HCT116 (cell line): Measurements from ENCODE around the gene MMP13. TPM values are rescaled to one million over a fixed set of nuclear protein-coding genes. Genes with fewer than 3 reads are reported as not detected.
"Not testable (repeated sequence)": the region's sequence is repeated elsewhere in the genome, so short reads cannot be mapped to it uniquely, and the experiment has no call there.

Source experiments
- ATAC-seq: fragments of 200-7000 bp; cut with Tn5 transposase; 2 replicates; pipeline ENCODE4 v1.9.1; 2020; ENCODE audit warnings: mild to moderate bottlenecking, moderate library complexity
- BruUV-seq: library from RNA; stranded (reverse); fragments of 400-500 nt; replicated peaks from 2 replicates; lab custom pipeline; 2021; lab: Mats Ljungman, UMichigan
- CTCF ChIA-PET: fragments of 300-600 bp; sonication (Branson Sonifier 250); formaldehyde crosslinking; loops from one replicate; lab custom pipeline; 2021; ENCODE audit warnings: antibody characterized with exemption; lab: Charles Lee
- POLR2A ChIA-PET: fragments of 300-600, 350-600 bp; sonication (Branson Sonifier 250); formaldehyde crosslinking; loops from one replicate; lab custom pipeline; 2021; ENCODE audit warnings: antibody characterized with exemption; lab: Charles Lee
- RAD21 ChIA-PET, 2 experiments: fragments of 300-600 bp; sonication (Branson Sonifier 250); formaldehyde crosslinking; loops; one replicate each; lab custom pipeline; 2023; ENCODE audit warnings: low total read pairs in 2 of 2; ENCODE audit not compliant: uncharacterized antibody in 2 of 2, unreplicated experiment in 2 of 2, low non-redundant PET in 1 of 2; lab: Charles Lee
- DNase-seq: peaks from one replicate; pipeline ENCODE4 v3.0.0-alpha.2; 2010; ENCODE audit warnings: low read depth, low spot score
- H2AFZ ChIP-seq: fragments of 200-600 bp; shearing (Covaris generic), sonication (generic); 2 replicates; pipeline ENCODE4 v1.6.1; 2017; ENCODE audit warnings: low read depth, mixed run types, mixed read lengths, antibody characterized with exemption, low read length; ENCODE audit not compliant: poor library complexity, severe bottlenecking
- H3K27ac ChIP-seq: 2 replicates; pipeline ENCODE4 v1.5.1; 2012; ENCODE audit warnings: low read depth, low read length
- H3K27me3 ChIP-seq: fragments of 200-600 bp; sonication (generic); 2 replicates; pipeline ENCODE4 v1.6.1; 2016; ENCODE audit warnings: mixed run types, low read length, mixed read lengths; ENCODE audit not compliant: insufficient read depth
- H3K36me3 ChIP-seq, 2 experiments: fragments of 200-500 bp in 1 of 2; fragments of 200-600 bp in 1 of 2; sonication (Bioruptor generic) in 1 of 2; sonication (generic) in 1 of 2; 2 replicates each; pipeline versions ENCODE4 v1.5.1 to v1.6.1; 2014 to 2016; ENCODE audit warnings: low read length in 2 of 2, inconsistent platforms in 1 of 2, mixed read lengths in 1 of 2, mixed run types in 1 of 2; ENCODE audit not compliant: insufficient read depth in 2 of 2, control insufficient read depth in 1 of 2
- H3K4me1 ChIP-seq, 2 experiments: fragments of 200-600 bp in 1 of 2; sonication (generic) in 1 of 2; 2 replicates each; pipeline versions ENCODE4 v1.5.1 to v1.6.1; 2012 to 2017; ENCODE audit warnings: low read length in 2 of 2, inconsistent platforms in 1 of 2, mild to moderate bottlenecking in 1 of 2, mixed read lengths in 1 of 2, mixed run types in 1 of 2, moderate library complexity in 1 of 2; ENCODE audit not compliant: insufficient read depth in 2 of 2, control insufficient read depth in 1 of 2
- H3K4me2 ChIP-seq: fragments of 200-600 bp; sonication (generic); 2 replicates; pipeline ENCODE4 v1.6.1; 2017; ENCODE audit warnings: mixed run types, low read length, mixed read lengths
- H3K4me3 ChIP-seq, 2 experiments: fragments of 200-600 bp in 1 of 2; sonication (generic) in 1 of 2; replicated peaks in 1 of 2; 2 replicates each; pipeline ENCODE4 v1.5.1; 2011 to 2016; ENCODE audit warnings: low read length in 2 of 2, control low read depth in 1 of 2, low read depth in 1 of 2, mild to moderate bottlenecking in 1 of 2, mixed read lengths in 1 of 2, mixed run types in 1 of 2
- H3K79me2 ChIP-seq: fragments of 200-600 bp; sonication (generic); 2 replicates; pipeline ENCODE4 v1.6.1; 2017; ENCODE audit warnings: mild to moderate bottlenecking, mixed run types, low read length, moderate library complexity, mixed read lengths; ENCODE audit not compliant: insufficient read depth
- H3K9ac ChIP-seq: fragments of 200-600 bp; sonication (generic); 2 replicates; pipeline ENCODE4 v1.6.1; 2016; ENCODE audit warnings: low read length, mixed read lengths
- H3K9me2 ChIP-seq: fragments of 200-600 bp; sonication (generic), shearing (Covaris generic); 2 replicates; pipeline ENCODE4 v1.6.1; 2017; ENCODE audit warnings: mixed run types, mild to moderate bottlenecking, moderate library complexity; ENCODE audit not compliant: insufficient read depth
- H3K9me3 ChIP-seq, 2 experiments: fragments of 200-500 bp in 1 of 2; fragments of 200-600 bp in 1 of 2; sonication (Bioruptor generic) in 1 of 2; sonication (generic) in 1 of 2; 2 replicates each; pipeline ENCODE4 v1.6.1; 2014 to 2017; ENCODE audit warnings: low read length in 2 of 2, mixed read lengths in 2 of 2, inconsistent platforms in 1 of 2, low read depth in 1 of 2, mild to moderate bottlenecking in 1 of 2, mixed run types in 1 of 2, moderate library complexity in 1 of 2; ENCODE audit not compliant: control insufficient read depth in 1 of 2, insufficient read depth in 1 of 2
- H4K20me1 ChIP-seq: fragments of 200-600 bp; sonication (generic), shearing (Covaris generic); 2 replicates; pipeline ENCODE4 v1.6.1; 2017; ENCODE audit warnings: mixed run types, mild to moderate bottlenecking, moderate library complexity; ENCODE audit not compliant: insufficient read depth
- EGR1 ChIP-seq: IDR thresholded peaks from 2 replicates; pipeline ENCODE4 v1.6.1; 2012; ENCODE audit warnings: low read depth
- FOSL1 ChIP-seq: IDR thresholded peaks from 2 replicates; pipeline ENCODE4 v1.6.1; 2012; ENCODE audit warnings: low read depth
- RAD21 ChIP-seq: IDR thresholded peaks from 2 replicates; pipeline ENCODE4 v1.6.1; 2012; ENCODE audit warnings: low read depth, mild to moderate bottlenecking
- YY1 ChIP-seq: IDR thresholded peaks from 2 replicates; pipeline ENCODE4 v1.6.1; 2011; ENCODE audit warnings: low read length, low read depth, moderate library complexity, mild to moderate bottlenecking; ENCODE audit not compliant: insufficient replicate concordance; ENCODE audit errors: extremely low read depth
- ZBTB33 ChIP-seq: IDR thresholded peaks from 2 replicates; pipeline ENCODE4 v1.6.1; 2011; ENCODE audit warnings: mild to moderate bottlenecking, low read length, moderate library complexity; ENCODE audit not compliant: insufficient replicate concordance; ENCODE audit errors: extremely low read depth
- ZFX ChIP-seq: fragments of 450-650 bp; IDR thresholded peaks from 2 replicates; pipeline ENCODE4 v1.6.1; 2017
- intact Hi-C: fragments of 100-400 bp; cut with micrococcal nuclease; formaldehyde crosslinking; loops from 2 replicates; pipeline ENCODE4 v1.10.0; 2022
- total RNA-seq: library from RNA; stranded (reverse); gene quantifications from one replicate; pipeline ENCODE4 v1.2.1, GENCODE V29; 2021; ENCODE audit not compliant: unreplicated experiment
- TF ChIP-seq, protein P1 (sequence below), 3 experiments: fragments of 200-600 bp in 1 of 3; sonication (generic) in 1 of 3; IDR thresholded peaks in 2 of 3; conservative IDR thresholded peaks in 1 of 3; 2 replicates each; pipeline ENCODE4 v1.5.1; 2012 to 2017; ENCODE audit warnings: low read depth in 2 of 3, low read length in 2 of 3, antibody characterized with exemption in 1 of 3, borderline replicate concordance in 1 of 3, control low read depth in 1 of 3, mild to moderate bottlenecking in 1 of 3, mixed read lengths in 1 of 3, mixed run types in 1 of 3, moderate library complexity in 1 of 3; ENCODE audit not compliant: insufficient read depth in 1 of 3

Gene MMP13
- total RNA-seq, 1 experiment from 2014 or later = not detected

- H3K9ac ChIP-seq, H3K4me2 ChIP-seq, intact Hi-C loops, H3K9me2 ChIP-seq, H3K36me3 ChIP-seq, H3K27me3 ChIP-seq, H3K4me3 ChIP-seq, CTCF ChIA-PET, H4K20me1 ChIP-seq, RAD21 ChIA-PET, H3K9me3 ChIP-seq, ATAC-seq, DNase-seq, H3K79me2 ChIP-seq, BruUV-seq, POLR2A ChIA-PET, H3K4me1 ChIP-seq, H3K27ac ChIP-seq, H2AFZ ChIP-seq: not testable (repeated sequence)
These were observed 48.7 kb upstream of the MMP13 start for GRCh38 chr11:103004234-103004633.

GRCh38 chr11:102994105-102994504 lies 38.6 kb upstream of the MMP13 start:
- ChIA-PET POLR2A (no interaction called here), RAD21 (no interaction called here), CTCF (no interaction called here)
- BruUV-seq = no TSS peak
- Histone ChIP-seq H3K9me2 (no peaks in the 10 kb centered on the region), H3K79me2 (no peaks in the 10 kb centered on the region), H4K20me1 (no peaks in the 10 kb centered on the region), H3K4me3 (no peak overlapping the region), H3K9ac (no peak overlapping the region), H3K4me2 (peak overlapping the region; percentile 55), H3K27me3 (no peaks in the 10 kb centered on the region), H3K27ac (no peak overlapping the region), H2AFZ (peak overlapping the region; percentile 47), H3K4me1 (peaks cover 16 to 29% of the 10 kb centered on the region in 2 experiments; a peak in 3 of 4 replicates), H3K36me3 (no peaks in the 10 kb centered on the region), H3K9me3 (no peaks in the 10 kb centered on the region)
- intact Hi-C loops = no loop called here
- TF ChIP-seq ZFX (no peak), RAD21 (no peak), FOSL1 (no peak), EGR1 (0 out of 2 replicates have a peak, but pooled peaks have one; percentile 28), YY1 (no peak), ZBTB33 (no peak)
- TF ChIP-seq, protein P1, sequence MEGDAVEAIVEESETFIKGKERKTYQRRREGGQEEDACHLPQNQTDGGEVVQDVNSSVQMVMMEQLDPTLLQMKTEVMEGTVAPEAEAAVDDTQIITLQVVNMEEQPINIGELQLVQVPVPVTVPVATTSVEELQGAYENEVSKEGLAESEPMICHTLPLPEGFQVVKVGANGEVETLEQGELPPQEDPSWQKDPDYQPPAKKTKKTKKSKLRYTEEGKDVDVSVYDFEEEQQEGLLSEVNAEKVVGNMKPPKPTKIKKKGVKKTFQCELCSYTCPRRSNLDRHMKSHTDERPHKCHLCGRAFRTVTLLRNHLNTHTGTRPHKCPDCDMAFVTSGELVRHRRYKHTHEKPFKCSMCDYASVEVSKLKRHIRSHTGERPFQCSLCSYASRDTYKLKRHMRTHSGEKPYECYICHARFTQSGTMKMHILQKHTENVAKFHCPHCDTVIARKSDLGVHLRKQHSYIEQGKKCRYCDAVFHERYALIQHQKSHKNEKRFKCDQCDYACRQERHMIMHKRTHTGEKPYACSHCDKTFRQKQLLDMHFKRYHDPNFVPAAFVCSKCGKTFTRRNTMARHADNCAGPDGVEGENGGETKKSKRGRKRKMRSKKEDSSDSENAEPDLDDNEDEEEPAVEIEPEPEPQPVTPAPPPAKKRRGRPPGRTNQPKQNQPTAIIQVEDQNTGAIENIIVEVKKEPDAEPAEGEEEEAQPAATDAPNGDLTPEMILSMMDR (IDR thresholded peaks at IDR 0.05 in 2 of 3, conservative IDR thresholded peaks at IDR 0.05 in 1 of 3; ENCODE audit: borderline replicate concordance in 1 of 3, insufficient read depth in 1 of 3, low read depth in 2 of 3, low read length in 2 of 3) = 0 out of 6 replicates have a peak, but pooled peaks of 1 of the 3 experiments have one; percentile 10
- ATAC-seq (peak; percentile 80), DNase-seq (peak; percentile 23)
